Transverse colon (tissue), 3 donors: Measurements from ENCODE around the gene GKN1.

Source experiments
- CTCF ChIP-seq, 5 experiments: fragments of 200-600 bp in 3 of 5; fragments of 450-650 bp in 2 of 5; sonication (generic) in 3 of 5; IDR thresholded peaks; 1 replicate in 2 of 5; 2 replicates in 3 of 5; pipeline ENCODE4 v1.5.1; 2016 to 2017; ENCODE audit warnings: antibody characterized with exemption in 5 of 5, inconsistent platforms in 3 of 5, mild to moderate bottlenecking in 2 of 5, moderate library complexity in 1 of 5
- POLR2A ChIP-seq: fragments of 450-650 bp; IDR thresholded peaks from one replicate; pipeline ENCODE4 v1.6.1; 2016; ENCODE audit warnings: antibody characterized with exemption, mild to moderate bottlenecking, moderate library complexity

DNA sequence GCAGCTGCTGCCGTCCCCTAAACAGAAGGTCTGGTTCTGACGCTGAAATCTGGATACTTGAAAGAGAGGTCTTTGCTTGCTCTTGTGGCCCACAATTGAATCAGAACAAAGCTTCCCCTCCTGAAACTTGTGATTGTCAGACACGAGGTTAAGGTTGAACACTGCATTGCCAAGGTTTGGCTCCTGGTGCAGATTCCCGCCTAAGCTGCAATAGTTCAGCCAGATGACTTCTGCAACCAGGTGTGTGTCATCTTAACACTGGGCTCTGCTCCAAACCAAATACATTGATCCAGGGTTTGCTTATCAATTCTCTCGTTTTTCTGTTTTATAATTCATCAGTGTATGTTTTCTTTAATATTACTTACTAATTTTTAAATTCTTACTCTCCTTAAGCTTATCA lies 14.6 kb downstream of the GKN1 start:
- TF ChIP-seq CTCF (IDR thresholded peaks at IDR 0.05) (no peak), POLR2A (no peak)
